Subcutaneous abdominal adipose tissue (tissue), 5 donors: ENCODE data around the gene PIK3C2B.

Source experiments
- H3K27ac ChIP-seq: one replicate; pipeline ENCODE4 v1.7.0; 2013; ENCODE audit warnings: low read depth, mild to moderate bottlenecking, inconsistent platforms, low read length, moderate library complexity
- H3K27me3 ChIP-seq, 5 donors: one replicate each; pipeline ENCODE4 v1.7.0; 2013; ENCODE audit warnings: low read length in 5 of 5, inconsistent platforms in 1 of 5; ENCODE audit not compliant: control insufficient read depth in 5 of 5, insufficient read depth in 4 of 5
- H3K36me3 ChIP-seq, 5 donors: one replicate each; pipeline ENCODE4 v1.7.0; 2013; ENCODE audit warnings: low read length in 5 of 5; ENCODE audit not compliant: control insufficient read depth in 5 of 5, insufficient read depth in 5 of 5
- H3K4me1 ChIP-seq, 5 donors: one replicate each; pipeline ENCODE4 v1.7.0; 2013; ENCODE audit warnings: low read length in 5 of 5, mild to moderate bottlenecking in 3 of 5, moderate library complexity in 1 of 5; ENCODE audit not compliant: control insufficient read depth in 5 of 5, insufficient read depth in 5 of 5
- H3K4me3 ChIP-seq, 5 donors: one replicate each; pipeline ENCODE4 v1.7.0; 2013; ENCODE audit warnings: low read length in 5 of 5, low read depth in 1 of 5
- H3K9ac ChIP-seq, 5 donors: one replicate each; pipeline ENCODE4 v1.7.0; 2013; ENCODE audit warnings: low read length in 5 of 5, mild to moderate bottlenecking in 4 of 5, moderate library complexity in 3 of 5
- H3K9me3 ChIP-seq, 5 donors: one replicate each; pipeline ENCODE4 v1.7.0; 2013; ENCODE audit warnings: low read length in 5 of 5; ENCODE audit not compliant: control insufficient read depth in 5 of 5
- donor health status: healthy.
- donor health status: healthy.
- donor health status: healthy.
- donor health status: healthy.
- donor health status: healthy.

Gene PIK3C2B, protein sequence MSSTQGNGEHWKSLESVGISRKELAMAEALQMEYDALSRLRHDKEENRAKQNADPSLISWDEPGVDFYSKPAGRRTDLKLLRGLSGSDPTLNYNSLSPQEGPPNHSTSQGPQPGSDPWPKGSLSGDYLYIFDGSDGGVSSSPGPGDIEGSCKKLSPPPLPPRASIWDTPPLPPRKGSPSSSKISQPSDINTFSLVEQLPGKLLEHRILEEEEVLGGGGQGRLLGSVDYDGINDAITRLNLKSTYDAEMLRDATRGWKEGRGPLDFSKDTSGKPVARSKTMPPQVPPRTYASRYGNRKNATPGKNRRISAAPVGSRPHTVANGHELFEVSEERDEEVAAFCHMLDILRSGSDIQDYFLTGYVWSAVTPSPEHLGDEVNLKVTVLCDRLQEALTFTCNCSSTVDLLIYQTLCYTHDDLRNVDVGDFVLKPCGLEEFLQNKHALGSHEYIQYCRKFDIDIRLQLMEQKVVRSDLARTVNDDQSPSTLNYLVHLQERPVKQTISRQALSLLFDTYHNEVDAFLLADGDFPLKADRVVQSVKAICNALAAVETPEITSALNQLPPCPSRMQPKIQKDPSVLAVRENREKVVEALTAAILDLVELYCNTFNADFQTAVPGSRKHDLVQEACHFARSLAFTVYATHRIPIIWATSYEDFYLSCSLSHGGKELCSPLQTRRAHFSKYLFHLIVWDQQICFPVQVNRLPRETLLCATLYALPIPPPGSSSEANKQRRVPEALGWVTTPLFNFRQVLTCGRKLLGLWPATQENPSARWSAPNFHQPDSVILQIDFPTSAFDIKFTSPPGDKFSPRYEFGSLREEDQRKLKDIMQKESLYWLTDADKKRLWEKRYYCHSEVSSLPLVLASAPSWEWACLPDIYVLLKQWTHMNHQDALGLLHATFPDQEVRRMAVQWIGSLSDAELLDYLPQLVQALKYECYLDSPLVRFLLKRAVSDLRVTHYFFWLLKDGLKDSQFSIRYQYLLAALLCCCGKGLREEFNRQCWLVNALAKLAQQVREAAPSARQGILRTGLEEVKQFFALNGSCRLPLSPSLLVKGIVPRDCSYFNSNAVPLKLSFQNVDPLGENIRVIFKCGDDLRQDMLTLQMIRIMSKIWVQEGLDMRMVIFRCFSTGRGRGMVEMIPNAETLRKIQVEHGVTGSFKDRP (N-terminal part only)

GRCh38 chr1:204494281-204495077 lies at the start of gene PIK3C2B:
Gene PIK3C2B, minus strand, starts transcription at chr1:204494805. Its CDS starts 25,003 bp downstream, at chr1:204469802.
- Histone ChIP-seq H3K36me3 (peaks cover 0 to 8% (median 5%) of the 10 kb centered on the region in 5 donors), H3K27ac (peak within 1 kb of the TSS; percentile 73), H3K4me1 (peaks cover 8 to 58% (median 45%) of the 10 kb centered on the region in 5 donors), H3K4me3 (peak within 1 kb of the TSS; percentile 85 to 98 (median 93)), H3K9me3 (no peaks in the 10 kb centered on the region), H3K9ac (peak within 1 kb of the TSS; percentile 75 to 86 (median 81)), H3K27me3 (no peaks in the 10 kb centered on the region)

DNA sequence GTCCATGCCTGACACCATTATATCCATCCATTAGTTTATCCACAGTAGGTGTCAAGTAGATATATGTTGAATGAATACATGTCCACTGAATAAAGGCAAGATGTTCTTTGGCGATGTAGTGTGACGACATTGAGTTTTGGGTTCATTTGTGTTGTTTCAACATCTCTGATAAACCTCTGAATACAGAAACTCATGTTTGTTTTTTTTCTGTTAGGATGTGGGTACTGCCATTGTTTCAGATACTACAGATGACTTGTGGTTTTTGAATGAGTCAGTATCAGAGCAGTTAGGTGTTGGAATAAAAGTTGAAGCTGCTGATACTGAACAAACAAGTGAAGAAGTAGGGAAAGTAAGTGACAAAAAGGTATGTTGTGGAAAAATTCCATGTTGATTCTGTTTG lies 49.7 kb upstream of the PIK3C2B start:
- H3K36me3 ChIP-seq: peaks cover 68 to 95% (median 87%) of the 10 kb centered on the region in 5 donors
- H3K4me1 ChIP-seq: no peaks in the 10 kb centered on the region
- H3K27ac ChIP-seq: no peak overlapping the region
- no peaks in the 10 kb centered on the region for H3K9me3 ChIP-seq
- H3K9ac ChIP-seq: no peak overlapping the region
- no peaks in the 10 kb centered on the region for H3K27me3 ChIP-seq
- H3K4me3 ChIP-seq: no peak overlapping the region

DNA sequence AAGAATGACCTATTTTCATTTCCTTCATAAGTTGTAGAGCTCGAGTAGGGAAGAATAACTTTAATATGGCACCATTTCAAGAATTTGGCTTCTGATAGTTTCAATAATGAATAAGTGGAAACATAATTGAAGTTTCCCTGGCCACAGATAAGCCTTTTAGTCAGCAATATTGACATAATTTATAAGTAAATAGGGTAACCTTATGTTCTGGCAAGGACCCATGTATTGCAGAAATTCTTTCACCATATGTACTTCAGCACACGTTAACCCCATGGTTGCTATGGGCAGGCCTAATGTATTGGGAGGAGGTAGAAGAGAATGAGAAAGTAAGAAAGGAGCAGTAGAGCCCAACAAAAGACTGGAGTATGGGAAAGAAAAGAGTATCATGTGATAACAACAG lies 47.0 kb upstream of the PIK3C2B start:
- H3K4me1 ChIP-seq: no peaks in the 10 kb centered on the region
- H3K4me3 ChIP-seq: no peak overlapping the region
- H3K27ac ChIP-seq: no peak overlapping the region
- H3K9me3 ChIP-seq: no peaks in the 10 kb centered on the region
- no peak overlapping the region for H3K9ac ChIP-seq
- no peaks in the 10 kb centered on the region for H3K27me3 ChIP-seq
- H3K36me3 ChIP-seq: peaks cover 59 to 91% (median 80%) of the 10 kb centered on the region in 5 donors

DNA sequence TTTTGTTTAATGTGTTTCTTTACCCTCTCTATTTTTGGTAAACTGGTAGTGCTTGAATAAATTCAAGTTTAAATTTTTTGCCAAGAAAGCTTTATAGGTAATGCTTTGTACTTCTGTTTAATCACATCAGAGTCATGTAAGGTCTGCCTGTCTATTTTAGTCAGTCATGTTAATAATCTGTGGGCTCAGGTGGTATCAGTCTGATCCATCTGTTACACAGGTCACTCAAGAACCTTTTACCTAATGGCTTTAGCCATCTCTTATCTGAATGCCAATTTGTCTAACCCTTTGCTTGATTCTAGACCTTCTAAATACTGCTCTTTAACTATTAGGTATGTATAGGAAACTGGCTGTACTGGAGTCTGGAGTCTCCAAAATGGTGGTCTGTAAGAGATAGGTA lies 38.2 kb upstream of the PIK3C2B start:
- Histone ChIP-seq H3K27me3 (no peaks in the 10 kb centered on the region), H3K4me1 (no peaks in the 10 kb centered on the region), H3K9ac (no peak overlapping the region), H3K27ac (no peak overlapping the region), H3K36me3 (peaks cover 37 to 78% (median 66%) of the 10 kb centered on the region in 5 donors), H3K9me3 (no peaks in the 10 kb centered on the region), H3K4me3 (no peak overlapping the region)

GRCh38 chr1:204530932-204531331 lies 36.3 kb upstream of the PIK3C2B start:
- Histone ChIP-seq H3K9me3 (no peaks in the 10 kb centered on the region), H3K36me3 (peaks cover 29 to 89% (median 68%) of the 10 kb centered on the region in 5 donors), H3K27ac (no peak overlapping the region), H3K4me3 (no peak overlapping the region), H3K4me1 (no peaks in the 10 kb centered on the region), H3K27me3 (no peaks in the 10 kb centered on the region), H3K9ac (no peak overlapping the region)

- Histone ChIP-seq H3K27me3 (no peaks in the 10 kb centered on the region), H3K27ac (no peak overlapping the region), H3K36me3 (peaks cover 38 to 91% (median 71%) of the 10 kb centered on the region in 5 donors), H3K9me3 (no peaks in the 10 kb centered on the region), H3K9ac (no peak overlapping the region), H3K4me3 (no peak overlapping the region), H3K4me1 (no peaks in the 10 kb centered on the region)
Observed at GRCh38 chr1:204529371-204529895, 34.8 kb upstream of the PIK3C2B start.

DNA sequence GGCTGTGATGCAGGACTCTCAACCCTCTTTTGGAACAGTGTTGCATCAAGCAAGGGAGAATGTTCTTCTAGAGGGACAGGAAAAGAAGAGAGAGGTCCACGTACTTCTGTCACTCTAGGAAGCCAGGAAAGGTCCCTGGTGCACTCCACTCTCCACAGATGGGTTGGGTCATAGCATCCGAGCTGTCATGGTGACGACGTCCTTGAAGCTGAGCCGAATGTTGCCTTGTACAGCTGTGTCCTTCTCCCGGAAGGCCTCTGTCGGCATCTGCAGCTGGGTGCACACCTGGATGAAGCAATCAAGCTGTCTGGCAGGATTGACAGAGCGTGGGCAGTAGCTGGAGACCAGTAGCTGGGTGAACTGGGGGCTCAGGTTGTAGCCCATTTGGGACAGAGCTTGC lies 34.1 kb upstream of the PIK3C2B start:
- Histone ChIP-seq H3K9ac (no peak overlapping the region), H3K27me3 (no peaks in the 10 kb centered on the region), H3K27ac (no peak overlapping the region), H3K9me3 (peaks cover 0 to 2% (median 0%) of the 10 kb centered on the region in 5 donors), H3K4me1 (no peaks in the 10 kb centered on the region), H3K36me3 (peaks cover 35 to 83% (median 65%) of the 10 kb centered on the region in 5 donors), H3K4me3 (no peak overlapping the region)

DNA sequence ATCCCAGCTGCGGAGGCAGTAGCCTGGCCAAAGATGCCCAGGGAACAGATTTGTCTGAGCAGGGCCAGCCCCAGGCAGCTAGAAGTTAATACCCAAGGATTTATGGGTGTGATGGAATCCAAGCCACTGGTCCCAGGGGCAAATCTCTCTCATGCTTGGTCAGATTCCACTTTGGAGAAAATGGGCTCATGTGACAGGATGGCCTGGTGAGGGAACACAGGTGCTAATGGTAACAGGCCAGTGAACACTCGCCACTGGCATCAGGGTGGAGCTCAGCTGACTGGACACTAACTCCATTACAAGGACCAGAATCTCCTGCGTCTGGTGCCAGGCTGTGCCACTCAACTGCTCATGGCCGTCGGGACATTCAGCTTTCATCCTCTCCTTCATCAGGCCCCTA lies 33.6 kb upstream of the PIK3C2B start:
- H3K9me3 ChIP-seq: peaks cover 0 to 4% (median 0%) of the 10 kb centered on the region in 5 donors
- peaks cover 35 to 79% (median 62%) of the 10 kb centered on the region in 5 donors for H3K36me3 ChIP-seq
- no peak overlapping the region for H3K9ac ChIP-seq
- no peak overlapping the region for H3K4me3 ChIP-seq
- H3K4me1 ChIP-seq: no peaks in the 10 kb centered on the region
- H3K27me3 ChIP-seq: no peaks in the 10 kb centered on the region
- H3K27ac ChIP-seq: no peak overlapping the region

DNA sequence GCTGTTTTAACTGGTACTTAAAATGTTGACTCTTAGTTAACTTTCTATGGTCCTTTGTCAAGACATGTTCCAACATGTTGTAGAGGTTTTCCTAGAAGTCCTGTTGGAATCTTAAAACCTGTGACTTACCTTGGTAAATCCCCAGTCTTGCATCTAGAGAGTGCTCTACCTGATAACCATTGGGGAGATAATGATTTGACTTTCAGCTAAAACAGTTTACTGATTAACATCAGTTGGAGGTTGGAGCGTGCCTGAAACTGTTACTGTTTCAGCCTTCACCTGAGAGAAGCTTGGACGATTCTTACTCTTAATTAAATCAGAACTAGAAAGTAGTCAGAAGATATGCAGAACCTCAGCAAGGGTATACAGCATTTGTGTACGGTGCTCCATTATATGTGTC lies 30.4 kb upstream of the PIK3C2B start:
- peaks cover 0 to 4% (median 0%) of the 10 kb centered on the region in 5 donors for H3K9me3 ChIP-seq
- peaks cover 10 to 49% (median 38%) of the 10 kb centered on the region in 5 donors for H3K36me3 ChIP-seq
- no peak overlapping the region for H3K4me3 ChIP-seq
- H3K27ac ChIP-seq: no peak overlapping the region
- no peaks in the 10 kb centered on the region for H3K27me3 ChIP-seq
- no peak overlapping the region for H3K9ac ChIP-seq
- peaks cover 0 to 12% (median 8%) of the 10 kb centered on the region in 5 donors for H3K4me1 ChIP-seq
